Loucy (cell line): Measurements from ENCODE around the gene FGF3.

ENCODE experiments used
- H2AFZ ChIP-seq: fragments of 200-600 bp; sonication (generic); 2 replicates; pipeline ENCODE4 v1.6.0; 2016; ENCODE audit warnings: antibody characterized with exemption, mild to moderate bottlenecking, low read length, moderate library complexity
- H3F3A ChIP-seq: fragments of 200-600 bp; 2 replicates; pipeline ENCODE4 v1.6.0; 2016; ENCODE audit warnings: antibody characterized with exemption, low read depth, mild to moderate bottlenecking
- H3K27me3 ChIP-seq: fragments of 200-600 bp; sonication (generic); 2 replicates; pipeline ENCODE4 v1.6.1; 2014; ENCODE audit warnings: low read length, mild to moderate bottlenecking; ENCODE audit not compliant: insufficient read depth, poor library complexity, severe bottlenecking
- H3K36me3 ChIP-seq: fragments of 200-600 bp; sonication (generic); 2 replicates; pipeline ENCODE4 v1.6.1; 2016; ENCODE audit warnings: low read length; ENCODE audit not compliant: insufficient read depth
- H3K4me1 ChIP-seq: fragments of 200-600 bp; sonication (generic); 2 replicates; pipeline ENCODE4 v1.5.1; 2014; ENCODE audit warnings: low read length, mild to moderate bottlenecking; ENCODE audit not compliant: insufficient read depth, poor library complexity, severe bottlenecking
- H3K4me2 ChIP-seq: fragments of 200-600 bp; sonication (generic); 2 replicates; pipeline ENCODE4 v1.6.0; 2014; ENCODE audit warnings: antibody characterized with exemption, low read length, low read depth, mild to moderate bottlenecking; ENCODE audit not compliant: poor library complexity, severe bottlenecking
- H3K4me3 ChIP-seq: fragments of 200-600 bp; sonication (generic); 2 replicates; pipeline ENCODE4 v1.5.1; 2014; ENCODE audit warnings: low read length, mild to moderate bottlenecking, mixed read lengths; ENCODE audit not compliant: poor library complexity, severe bottlenecking
- H3K79me2 ChIP-seq: fragments of 200-600 bp; sonication (generic); 2 replicates; pipeline ENCODE4 v1.6.1; 2014; ENCODE audit warnings: low read length; ENCODE audit not compliant: insufficient read depth
- H3K9ac ChIP-seq: fragments of 200-600 bp; sonication (generic); 2 replicates; pipeline ENCODE4 v1.6.0; 2014; ENCODE audit warnings: mild to moderate bottlenecking, low read depth, low read length, moderate library complexity; ENCODE audit not compliant: poor library complexity, severe bottlenecking
- H3K9me2 ChIP-seq: fragments of 200-600 bp; sonication (generic); replicated peaks from 2 replicates; pipeline ENCODE4 v1.6.1; 2016; ENCODE audit warnings: low read depth, low read length, mixed read lengths
- H3K9me3 ChIP-seq: fragments of 200-600 bp; sonication (generic); 2 replicates; pipeline ENCODE4 v1.6.1; 2014; ENCODE audit warnings: mild to moderate bottlenecking, antibody characterized with exemption, low read length, low read depth; ENCODE audit not compliant: insufficient read depth
- H4K20me1 ChIP-seq: fragments of 200-600 bp; sonication (generic); 2 replicates; pipeline ENCODE4 v1.6.0; 2014; ENCODE audit warnings: antibody characterized with exemption, low read length, mild to moderate bottlenecking; ENCODE audit not compliant: insufficient read depth, poor library complexity, severe bottlenecking
- CTCF ChIP-seq: fragments of 200-600 bp; sonication (generic); conservative IDR thresholded peaks from 2 replicates; pipeline ENCODE4 v1.5.1; 2014; ENCODE audit warnings: mild to moderate bottlenecking, antibody characterized with exemption, low read length
- EZH2phosphoT487 ChIP-seq: fragments of 200-600 bp; IDR thresholded peaks from 2 replicates; pipeline ENCODE4 v1.6.1; 2018; ENCODE audit warnings: antibody characterized with exemption, mild to moderate bottlenecking, moderate library complexity, borderline replicate concordance

FGF3 gene

GRCh38 chr11:69781241-69781640 is 38.0 kb downstream of the FGF3 start:
- Histone ChIP-seq H3K9me3 (no peaks in the 10 kb centered on the region), H3F3A (no peaks in the 10 kb centered on the region), H3K79me2 (no peaks in the 10 kb centered on the region), H2AFZ (no peak overlapping the region), H4K20me1 (no peaks in the 10 kb centered on the region), H3K4me2 (no peak overlapping the region), H3K9me2 (no peaks in the 10 kb centered on the region), H3K9ac (no peak overlapping the region), H3K36me3 (no peaks in the 10 kb centered on the region), H3K27me3 (no peaks in the 10 kb centered on the region), H3K4me1 (no peaks in the 10 kb centered on the region), H3K4me3 (no peak overlapping the region)
- TF ChIP-seq CTCF (no peak), EZH2phosphoT487 (no peak)

DNA sequence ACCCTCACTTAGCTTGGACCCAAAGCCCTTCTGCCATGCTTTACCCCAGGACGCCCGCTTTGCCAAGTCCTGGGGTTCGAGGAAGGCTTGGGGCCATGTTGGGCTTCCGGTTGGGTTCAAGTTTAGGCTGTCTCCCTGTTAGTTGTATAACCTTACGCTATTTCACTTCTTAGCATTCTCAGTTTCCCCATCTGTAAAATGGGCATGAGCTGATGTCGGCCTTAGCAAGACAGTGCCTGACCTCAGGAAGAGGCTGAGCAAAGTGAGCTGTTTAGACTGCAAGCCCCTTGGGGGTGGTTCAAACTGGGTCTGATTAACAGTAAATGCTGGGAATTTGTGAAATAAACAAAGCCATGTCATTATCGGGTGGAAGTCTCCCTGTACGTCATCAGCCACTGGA is 40.8 kb downstream of the FGF3 start:
- TF ChIP-seq CTCF (no peak), EZH2phosphoT487 (no peak)
- Histone ChIP-seq H3K27me3 (no peaks in the 10 kb centered on the region), H3K79me2 (no peaks in the 10 kb centered on the region), H2AFZ (no peak overlapping the region), H3K36me3 (no peaks in the 10 kb centered on the region), H3K9ac (no peak overlapping the region), H3K4me2 (no peak overlapping the region), H3K9me2 (no peaks in the 10 kb centered on the region), H3K4me3 (no peak overlapping the region), H3K4me1 (no peaks in the 10 kb centered on the region), H4K20me1 (no peaks in the 10 kb centered on the region), H3K9me3 (no peaks in the 10 kb centered on the region), H3F3A (no peaks in the 10 kb centered on the region)

DNA sequence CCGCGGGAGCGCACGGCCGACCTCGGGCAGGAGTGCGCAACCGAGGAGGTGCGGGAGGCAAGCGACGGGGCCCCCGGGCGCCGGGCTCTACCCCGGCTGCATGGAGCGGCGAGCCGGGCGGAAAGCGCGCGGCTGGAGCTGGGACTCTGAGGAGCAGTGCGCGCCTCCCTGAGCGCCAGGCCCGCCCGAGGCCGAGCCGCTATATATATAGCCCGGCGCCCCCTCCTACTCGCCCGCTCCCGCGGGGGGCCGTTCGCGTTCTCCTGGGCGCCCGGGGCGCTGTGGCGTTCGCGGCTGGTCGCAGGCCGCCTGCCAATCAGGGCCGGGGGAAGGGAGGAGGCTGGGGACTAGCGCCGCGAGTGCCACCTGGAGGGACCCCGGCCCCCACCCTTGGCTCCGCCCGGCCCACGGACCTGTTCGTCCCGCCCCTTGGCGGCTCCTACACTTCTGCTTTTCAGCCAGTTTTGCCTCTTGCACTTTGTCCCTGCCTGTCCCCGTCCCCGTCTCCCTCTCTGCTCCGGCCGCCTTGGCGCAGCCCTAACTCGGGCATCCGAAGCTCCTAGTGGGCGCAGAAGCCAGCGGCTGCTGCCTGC is 44.0 kb downstream of the FGF3 start, which contains the start of gene FGF4:
FGF4 (minus strand) TSS at position 179 of the 593 bp plus-strand sequence. CDS start 257 bp downstream, outside the sequence.
- H3K27me3 ChIP-seq = no peaks in the 10 kb centered on the region
- H3K4me3 ChIP-seq = no peak within 1 kb of the TSS
- H3K36me3 ChIP-seq = no peaks in the 10 kb centered on the region
- no peaks in the 10 kb centered on the region for H3K79me2 ChIP-seq
- H3K9ac ChIP-seq = no peak within 1 kb of the TSS
- no peak within 1 kb of the TSS for H2AFZ ChIP-seq
- H3K4me1 ChIP-seq = no peaks in the 10 kb centered on the region
- TF ChIP-seq EZH2phosphoT487 (no peak), CTCF (no peak)
- H3F3A ChIP-seq = no peaks in the 10 kb centered on the region
- H3K9me2 ChIP-seq = no peaks in the 10 kb centered on the region
- no peak within 1 kb of the TSS for H3K4me2 ChIP-seq
- H3K9me3 ChIP-seq = no peaks in the 10 kb centered on the region
- H4K20me1 ChIP-seq = no peaks in the 10 kb centered on the region
